Ishikawa (cell line): ENCODE measurements around the gene ARID3B.

Source experiments
- CEBPB ChIP-seq: IDR thresholded peaks from 2 replicates; pipeline ENCODE4 v1.6.1; 2012
- CREB1 ChIP-seq: IDR thresholded peaks from 2 replicates; pipeline ENCODE4 v1.6.1; 2012; ENCODE audit warnings: low read depth
- EP300 ChIP-seq: IDR thresholded peaks from 2 replicates; pipeline ENCODE4 v1.6.1; 2012; ENCODE audit warnings: borderline replicate concordance
- FOXM1 ChIP-seq: IDR thresholded peaks from 2 replicates; pipeline ENCODE4 v1.6.1; 2012; ENCODE audit warnings: low read depth, borderline replicate concordance
- NFIC ChIP-seq: IDR thresholded peaks from 2 replicates; pipeline ENCODE4 v1.6.1; 2012
- RAD21 ChIP-seq: IDR thresholded peaks from 2 replicates; pipeline ENCODE4 v1.6.1; 2012; ENCODE audit warnings: low read depth
- TAF1 ChIP-seq: IDR thresholded peaks from 2 replicates; pipeline ENCODE4 v1.6.1; 2012; ENCODE audit warnings: low read depth, mild to moderate bottlenecking
- TCF12 ChIP-seq: IDR thresholded peaks from 2 replicates; pipeline ENCODE4 v1.6.1; 2012; ENCODE audit warnings: low read depth
- TEAD4 ChIP-seq: IDR thresholded peaks from 2 replicates; pipeline ENCODE4 v1.6.1; 2012
- YY1 ChIP-seq: IDR thresholded peaks from 2 replicates; pipeline ENCODE4 v1.6.1; 2012; ENCODE audit warnings: low read depth
- ZBTB7A ChIP-seq: IDR thresholded peaks from 2 replicates; pipeline ENCODE4 v1.6.1; 2012; ENCODE audit warnings: low read depth
- TF ChIP-seq, protein P1 (sequence below): IDR thresholded peaks from 2 replicates; pipeline ENCODE4 v1.6.1; 2012
- TF ChIP-seq, protein P2 (sequence below): IDR thresholded peaks from 2 replicates; pipeline ENCODE4 v1.6.1; 2012; ENCODE audit warnings: low read depth, mild to moderate bottlenecking

DNA sequence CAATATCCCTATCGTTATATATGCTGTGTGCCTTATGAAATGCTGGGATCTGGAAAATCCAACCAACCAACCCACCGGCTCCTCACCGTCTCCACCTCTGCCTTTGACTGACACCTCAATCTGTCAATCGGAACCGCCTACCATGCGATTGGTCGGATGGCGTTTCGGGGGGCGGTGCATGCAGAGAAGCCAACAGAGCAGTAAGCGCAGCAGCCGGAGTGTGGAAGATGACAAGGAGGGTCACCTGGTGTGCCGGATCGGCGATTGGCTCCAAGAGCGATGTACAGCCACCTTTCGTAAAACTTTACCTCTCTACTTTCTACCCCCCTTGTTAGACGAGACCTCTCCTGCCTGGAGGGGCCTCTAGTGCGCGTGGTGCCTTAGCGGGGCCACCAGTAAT, 80.9 kb downstream of the ARID3B start:
- TF ChIP-seq, protein P1, sequence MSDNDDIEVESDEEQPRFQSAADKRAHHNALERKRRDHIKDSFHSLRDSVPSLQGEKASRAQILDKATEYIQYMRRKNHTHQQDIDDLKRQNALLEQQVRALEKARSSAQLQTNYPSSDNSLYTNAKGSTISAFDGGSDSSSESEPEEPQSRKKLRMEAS, result no peak
- TF ChIP-seq, protein P2, sequence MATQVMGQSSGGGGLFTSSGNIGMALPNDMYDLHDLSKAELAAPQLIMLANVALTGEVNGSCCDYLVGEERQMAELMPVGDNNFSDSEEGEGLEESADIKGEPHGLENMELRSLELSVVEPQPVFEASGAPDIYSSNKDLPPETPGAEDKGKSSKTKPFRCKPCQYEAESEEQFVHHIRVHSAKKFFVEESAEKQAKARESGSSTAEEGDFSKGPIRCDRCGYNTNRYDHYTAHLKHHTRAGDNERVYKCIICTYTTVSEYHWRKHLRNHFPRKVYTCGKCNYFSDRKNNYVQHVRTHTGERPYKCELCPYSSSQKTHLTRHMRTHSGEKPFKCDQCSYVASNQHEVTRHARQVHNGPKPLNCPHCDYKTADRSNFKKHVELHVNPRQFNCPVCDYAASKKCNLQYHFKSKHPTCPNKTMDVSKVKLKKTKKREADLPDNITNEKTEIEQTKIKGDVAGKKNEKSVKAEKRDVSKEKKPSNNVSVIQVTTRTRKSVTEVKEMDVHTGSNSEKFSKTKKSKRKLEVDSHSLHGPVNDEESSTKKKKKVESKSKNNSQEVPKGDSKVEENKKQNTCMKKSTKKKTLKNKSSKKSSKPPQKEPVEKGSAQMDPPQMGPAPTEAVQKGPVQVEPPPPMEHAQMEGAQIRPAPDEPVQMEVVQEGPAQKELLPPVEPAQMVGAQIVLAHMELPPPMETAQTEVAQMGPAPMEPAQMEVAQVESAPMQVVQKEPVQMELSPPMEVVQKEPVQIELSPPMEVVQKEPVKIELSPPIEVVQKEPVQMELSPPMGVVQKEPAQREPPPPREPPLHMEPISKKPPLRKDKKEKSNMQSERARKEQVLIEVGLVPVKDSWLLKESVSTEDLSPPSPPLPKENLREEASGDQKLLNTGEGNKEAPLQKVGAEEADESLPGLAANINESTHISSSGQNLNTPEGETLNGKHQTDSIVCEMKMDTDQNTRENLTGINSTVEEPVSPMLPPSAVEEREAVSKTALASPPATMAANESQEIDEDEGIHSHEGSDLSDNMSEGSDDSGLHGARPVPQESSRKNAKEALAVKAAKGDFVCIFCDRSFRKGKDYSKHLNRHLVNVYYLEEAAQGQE, result no peak
- TF ChIP-seq CREB1 (no peak), TAF1 (no peak), YY1 (no peak), FOXM1 (no peak), EP300 (no peak), TEAD4 (no peak), RAD21 (no peak), NFIC (no peak), CEBPB (no peak), ZBTB7A (no peak), TCF12 (no peak)
